Measurements from ENCODE around the gene ABCB10.

DNA sequence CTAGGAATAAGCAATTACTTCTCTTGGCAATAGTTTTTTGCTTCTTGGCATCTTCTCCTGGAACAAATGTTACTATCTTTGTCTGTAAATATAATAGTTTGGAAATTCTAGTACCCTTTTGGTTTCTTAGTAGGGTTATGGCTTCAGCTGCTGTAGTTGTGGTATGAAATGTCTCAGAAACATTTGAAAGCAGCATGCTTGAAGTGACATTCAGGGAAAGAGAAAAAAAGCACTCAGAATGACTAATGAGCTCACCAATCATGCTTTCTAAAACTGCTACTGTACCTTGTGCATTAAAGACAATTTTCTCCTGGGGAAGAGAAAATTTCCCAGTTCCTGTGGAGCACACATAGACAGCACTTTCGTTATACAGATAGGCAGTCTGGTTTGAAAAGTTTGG is 71.3 kb downstream of the ABCB10 start:
- TF ChIP-seq POLR2AphosphoS5 (IDR thresholded peaks at IDR 0.05), result no peak
- TF ChIP-seq, protein P1, sequence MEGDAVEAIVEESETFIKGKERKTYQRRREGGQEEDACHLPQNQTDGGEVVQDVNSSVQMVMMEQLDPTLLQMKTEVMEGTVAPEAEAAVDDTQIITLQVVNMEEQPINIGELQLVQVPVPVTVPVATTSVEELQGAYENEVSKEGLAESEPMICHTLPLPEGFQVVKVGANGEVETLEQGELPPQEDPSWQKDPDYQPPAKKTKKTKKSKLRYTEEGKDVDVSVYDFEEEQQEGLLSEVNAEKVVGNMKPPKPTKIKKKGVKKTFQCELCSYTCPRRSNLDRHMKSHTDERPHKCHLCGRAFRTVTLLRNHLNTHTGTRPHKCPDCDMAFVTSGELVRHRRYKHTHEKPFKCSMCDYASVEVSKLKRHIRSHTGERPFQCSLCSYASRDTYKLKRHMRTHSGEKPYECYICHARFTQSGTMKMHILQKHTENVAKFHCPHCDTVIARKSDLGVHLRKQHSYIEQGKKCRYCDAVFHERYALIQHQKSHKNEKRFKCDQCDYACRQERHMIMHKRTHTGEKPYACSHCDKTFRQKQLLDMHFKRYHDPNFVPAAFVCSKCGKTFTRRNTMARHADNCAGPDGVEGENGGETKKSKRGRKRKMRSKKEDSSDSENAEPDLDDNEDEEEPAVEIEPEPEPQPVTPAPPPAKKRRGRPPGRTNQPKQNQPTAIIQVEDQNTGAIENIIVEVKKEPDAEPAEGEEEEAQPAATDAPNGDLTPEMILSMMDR (IDR thresholded peaks at IDR 0.05), result no peak

All from prostate gland (tissue), 2 donors.